GM12878 (cell line): ENCODE results near the gene CYP24A1. TPM values are rescaled to one million over a fixed set of nuclear protein-coding genes. Genes with fewer than 3 reads are reported as not detected.

Experiments used
- ATAC-seq: fragments of 200-7000 bp; cut with Tn5 transposase; 3 replicates; pipeline ENCODE4 v1.9.1; 2020; ENCODE audit warnings: mild to moderate bottlenecking, moderate library complexity
- BruUV-seq: library from RNA; stranded (reverse); fragments of 400-500 nt; replicated peaks from 2 replicates; lab custom pipeline; 2021; lab: Mats Ljungman, UMichigan
- CTCF ChIA-PET: fragments of 300-600 bp; sonication (Branson Sonifier 250); formaldehyde crosslinking; extraction: SDS; loops from one replicate; lab custom pipeline; 2021; ENCODE audit warnings: inconsistent platforms; lab: Yijun Ruan, JAX
- POLR2A ChIA-PET: fragments of 350-600 bp; formaldehyde crosslinking; extraction: SDS; loops from one replicate; lab custom pipeline; 2021; ENCODE audit warnings: inconsistent platforms; lab: Charles Lee
- RAD21 ChIA-PET: fragments of 300-600 bp; sonication (Branson Sonifier 250); formaldehyde crosslinking; loops from one replicate; lab custom pipeline; 2023; ENCODE audit warnings: antibody characterized with exemption; ENCODE audit not compliant: unreplicated experiment; lab: Charles Lee
- SMC1A ChIA-PET: fragments of 300-600 bp; sonication (Branson Sonifier 250); formaldehyde crosslinking; loops from one replicate; lab custom pipeline; 2023; ENCODE audit not compliant: unreplicated experiment, uncharacterized antibody; lab: Charles Lee
- DNase-seq: peaks from one replicate; pipeline ENCODE4 v3.0.0-alpha.2; 2011; ENCODE audit warnings: low read depth, low spot score
- FAIRE-seq: peaks from 3 replicates; lab custom pipeline; 2011; peaks lifted over from hg19 to GRCh38; lab: Jason Lieb, UNC
- H2AFZ ChIP-seq: 2 replicates; pipeline ENCODE4 v1.6.0; 2011; ENCODE audit warnings: low read depth, low read length, control low read depth; ENCODE audit not compliant: control insufficient read depth
- H3K27ac ChIP-seq: 2 replicates; pipeline ENCODE4 v1.5.1; 2011; ENCODE audit warnings: control low read depth; ENCODE audit not compliant: control insufficient read depth, insufficient read depth
- H3K27me3 ChIP-seq, 2 experiments: replicated peaks in 1 of 2; 2 replicates each; pipeline versions ENCODE4 v1.6.0 to v1.6.1; 2011; ENCODE audit warnings: low read length in 1 of 2; ENCODE audit not compliant: control insufficient read depth in 2 of 2, insufficient read depth in 2 of 2
- H3K36me3 ChIP-seq, 2 experiments: 2 replicates each; pipeline ENCODE4 v1.5.1; 2011; ENCODE audit warnings: low read length in 1 of 2; ENCODE audit not compliant: control insufficient read depth in 2 of 2, insufficient read depth in 2 of 2
- H3K4me1 ChIP-seq: 2 replicates; pipeline ENCODE4 v1.6.1; 2011; ENCODE audit warnings: mild to moderate bottlenecking, low read length, moderate library complexity, mixed read lengths; ENCODE audit not compliant: control insufficient read depth, insufficient read depth
- H3K4me2 ChIP-seq: 2 replicates; pipeline ENCODE4 v1.6.0; 2011; ENCODE audit warnings: control low read depth; ENCODE audit not compliant: control insufficient read depth, insufficient read depth
- H3K4me3 ChIP-seq: fragments of 200-600 bp; sonication (generic); 2 replicates; pipeline ENCODE4 v1.5.1; 2016
- H3K79me2 ChIP-seq: 2 replicates; pipeline ENCODE4 v1.6.0; 2011; ENCODE audit warnings: low read length; ENCODE audit not compliant: control insufficient read depth, insufficient read depth
- H3K9ac ChIP-seq: 2 replicates; pipeline ENCODE4 v1.8.0; 2011; ENCODE audit warnings: low read length, control low read depth, mixed read lengths; ENCODE audit not compliant: control insufficient read depth, insufficient read depth
- H3K9me3 ChIP-seq: replicated peaks from 3 replicates; pipeline ENCODE4 v1.5.1; 2011; ENCODE audit warnings: mild to moderate bottlenecking, low read length; ENCODE audit not compliant: control insufficient read depth, insufficient read depth
- H4K20me1 ChIP-seq: 2 replicates; pipeline ENCODE4 v1.6.0; 2011; ENCODE audit not compliant: control insufficient read depth, insufficient read depth
- EZH2 ChIP-seq: IDR thresholded peaks from 2 replicates; pipeline ENCODE4 v1.6.1; 2012; ENCODE audit warnings: low read depth, mild to moderate bottlenecking, control low read depth, inconsistent platforms, low read length, borderline replicate concordance; ENCODE audit not compliant: control insufficient read depth
- JUND ChIP-seq: IDR thresholded peaks from 2 replicates; pipeline ENCODE4 v1.6.1; 2012; ENCODE audit warnings: low read depth, mild to moderate bottlenecking, low read length, improper control_type of control experiment, moderate library complexity
- NFXL1 ChIP-seq: fragments of 450-650 bp; IDR thresholded peaks from 2 replicates; pipeline ENCODE4 v1.6.1; 2017; ENCODE audit warnings: antibody characterized with exemption, mild to moderate bottlenecking, borderline replicate concordance
- NFYB ChIP-seq: IDR thresholded peaks from 2 replicates; pipeline ENCODE4 v1.6.1; 2011; ENCODE audit warnings: low read depth, mild to moderate bottlenecking, low read length, improper control_type of control experiment, moderate library complexity; ENCODE audit not compliant: insufficient read depth
- ZSCAN29 ChIP-seq: fragments of 450-650 bp; IDR thresholded peaks from 2 replicates; pipeline ENCODE4 v1.6.1; 2017; ENCODE audit warnings: mild to moderate bottlenecking, moderate library complexity
- WGBS: methylation state at CpG from one replicate; pipeline ENCODE4 v1.1.6; 2016; ENCODE audit warnings: low lambda C conversion rate; ENCODE audit not compliant: insufficient replicate concordance, insufficient coverage; ENCODE audit errors: missing lambda C conversion rate; 5-methylcytosine and 5-hydroxymethylcytosine counted together
- in situ Hi-C: fragments of 300-500 bp; cut with MboI; formaldehyde crosslinking; loops from 9 replicates; pipeline ENCODE4 v1.14.3; 2018; ENCODE audit warnings: mixed read lengths
- intact Hi-C: fragments of 100-400 bp; cut with micrococcal nuclease; formaldehyde crosslinking; loops from one replicate; pipeline ENCODE4 v1.14.2; 2022; ENCODE audit not compliant: unreplicated experiment
- polyA plus RNA-seq, 11 experiments: library from polyadenylated mRNA; depleted of rRNA in 4 of 11; unstranded in 6 of 11; stranded (reverse) in 5 of 11; fragments of >200 nt; fragmentation: Nextera tagmentation in 4 of 11; fragmentation: Illumina TruSeq in 1 of 11; extraction: Ambion mirVana in 4 of 11; extraction: Trizol in 1 of 11; gene quantifications; 1 replicate in 1 of 11; 2 replicates in 10 of 11; pipeline versions ENCODE4 v1.2.1 to v1.2.3, GENCODE V29; 2011 to 2016; ENCODE audit warnings: inconsistent platforms in 2 of 11, missing spikeins in 2 of 11, low read depth in 1 of 11
- total RNA-seq, 4 experiments: library from RNA; depleted of rRNA in 3 of 4; stranded (reverse); fragments of >200 nt in 3 of 4; fragmentation: Illumina TruSeq in 1 of 4; extraction: Trizol in 1 of 4; gene quantifications; 2 replicates each; pipeline versions ENCODE4 v1.2.1 to v1.2.3, GENCODE V29; 2013 to 2021
- TF ChIP-seq, protein P1 (sequence below): IDR thresholded peaks from 2 replicates; pipeline ENCODE4 v1.6.1; 2012; ENCODE audit warnings: low read length, inconsistent platforms
- TF ChIP-seq, protein P2 (sequence below): IDR thresholded peaks from 2 replicates; pipeline ENCODE4 v1.6.1; 2011; ENCODE audit warnings: low read depth, low read length, improper control_type of control experiment, borderline replicate concordance

Gene CYP24A1
- total and polyA plus RNA-seq, 10 of the 15 experiments (the other 5 are each of a cell fraction or from before 2014, with no cell fraction given): 0.69 TPM; not detected in 9

GRCh38 chr20:54221996-54222890 is 48.5 kb upstream of the CYP24A1 start:
- DNase-seq (no peak), FAIRE-seq (no peak), ATAC-seq (no peak)
- Histone ChIP-seq H3K36me3 (peaks cover 0 to 2% of the 10 kb centered on the region in 2 experiments; a peak in 1 of 4 replicates), H4K20me1 (no peaks in the 10 kb centered on the region), H2AFZ (no peak overlapping the region), H3K4me1 (peaks cover 4% of the 10 kb centered on the region; the same call in 1 of the 2 replicates), H3K79me2 (no peaks in the 10 kb centered on the region), H3K27ac (no peak overlapping the region), H3K27me3 (no peaks in the 10 kb centered on the region), H3K4me3 (no peak overlapping the region), H3K9ac (no peak overlapping the region), H3K4me2 (no peak overlapping the region), H3K9me3 (no peaks in the 10 kb centered on the region)
- WGBS: 82% methylated on average over 17 of the region's 17 CpGs
- ChIA-PET POLR2A (no interaction called here), SMC1A (interaction anchor here (1.7 kb wide), 1 partner anchor 425 kb away, joined by 5 read pairs; no protein-coding TSS in a partner anchor), RAD21 (no interaction called here)
- BruUV-seq: no TSS peak
- in situ Hi-C loops (loop anchor here (5.0 kb wide), 1 partner anchor 425 kb away; no protein-coding TSS in a partner anchor), intact Hi-C loops (no loop called here)
- no peak for TF ChIP-seq NFYB
- TF ChIP-seq JUND: no peak
- no peak for TF ChIP-seq EZH2
- no peak; the same call in 1 of the 2 replicates for TF ChIP-seq NFXL1
- TF ChIP-seq, protein P1, sequence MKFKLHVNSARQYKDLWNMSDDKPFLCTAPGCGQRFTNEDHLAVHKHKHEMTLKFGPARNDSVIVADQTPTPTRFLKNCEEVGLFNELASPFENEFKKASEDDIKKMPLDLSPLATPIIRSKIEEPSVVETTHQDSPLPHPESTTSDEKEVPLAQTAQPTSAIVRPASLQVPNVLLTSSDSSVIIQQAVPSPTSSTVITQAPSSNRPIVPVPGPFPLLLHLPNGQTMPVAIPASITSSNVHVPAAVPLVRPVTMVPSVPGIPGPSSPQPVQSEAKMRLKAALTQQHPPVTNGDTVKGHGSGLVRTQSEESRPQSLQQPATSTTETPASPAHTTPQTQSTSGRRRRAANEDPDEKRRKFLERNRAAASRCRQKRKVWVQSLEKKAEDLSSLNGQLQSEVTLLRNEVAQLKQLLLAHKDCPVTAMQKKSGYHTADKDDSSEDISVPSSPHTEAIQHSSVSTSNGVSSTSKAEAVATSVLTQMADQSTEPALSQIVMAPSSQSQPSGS: no peak
- TF ChIP-seq, protein P2, sequence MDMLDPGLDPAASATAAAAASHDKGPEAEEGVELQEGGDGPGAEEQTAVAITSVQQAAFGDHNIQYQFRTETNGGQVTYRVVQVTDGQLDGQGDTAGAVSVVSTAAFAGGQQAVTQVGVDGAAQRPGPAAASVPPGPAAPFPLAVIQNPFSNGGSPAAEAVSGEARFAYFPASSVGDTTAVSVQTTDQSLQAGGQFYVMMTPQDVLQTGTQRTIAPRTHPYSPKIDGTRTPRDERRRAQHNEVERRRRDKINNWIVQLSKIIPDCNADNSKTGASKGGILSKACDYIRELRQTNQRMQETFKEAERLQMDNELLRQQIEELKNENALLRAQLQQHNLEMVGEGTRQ: no peak
- TF ChIP-seq ZSCAN29: no peak
- TF ChIP-seq, all 136 proteins: peak for 0
- CTCF ChIA-PET: interaction anchor here (0.8 to 1.2 kb wide), 5 partner anchors 9 to 445 kb away, joined by 3 to 5 read pairs (median 4); partner anchors contain the start of gene PFDN4
